Measurements from ENCODE around the gene IGFL3. TPM values are rescaled to one million over a fixed set of nuclear protein-coding genes. Genes with fewer than 3 reads are reported as not detected.

IGFL3 gene
- polyA plus RNA-seq, 1 donor (not counting 4 experiments of a cell fraction or from before 2014, with no cell fraction given): 344 TPM

DNA sequence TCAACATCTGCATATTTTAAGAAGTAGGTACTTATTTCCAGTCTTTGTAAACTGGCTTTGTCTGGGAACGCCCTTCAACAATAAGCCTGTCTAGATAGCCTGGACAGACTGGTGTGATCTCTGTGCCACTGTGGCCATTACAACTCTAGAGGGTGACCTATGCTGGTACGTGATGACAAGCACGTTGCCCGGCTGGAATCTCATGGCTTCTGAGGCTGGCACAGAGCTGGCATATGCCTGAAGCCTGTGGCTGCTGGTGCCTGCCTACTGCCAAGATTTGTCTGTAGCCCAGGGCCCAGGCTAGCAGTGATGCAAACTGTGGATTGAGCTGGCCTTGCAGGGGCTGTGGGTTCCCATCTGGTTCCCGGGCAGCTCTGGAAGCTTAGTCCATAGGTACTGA, 34.0 kb downstream of the IGFL3 start:
- Histone ChIP-seq H2AFZ (ENCODE audit: control insufficient read depth, low read length) (no peak overlapping the region), H3K9ac (ENCODE audit: control insufficient read depth, extremely low read depth, insufficient read depth, low read length) (no peak overlapping the region), H3K79me2 (ENCODE audit: control insufficient read depth, insufficient read depth, low read length) (no peaks in the 10 kb centered on the region), H3K27me3 (ENCODE audit: control insufficient read depth, extremely low read depth, insufficient read depth, low read length) (no peaks in the 10 kb centered on the region), H3K9me1 (ENCODE audit: control insufficient read depth, extremely low read depth, insufficient read depth, low read length) (no peaks in the 10 kb centered on the region), H3K4me2 (ENCODE audit: control insufficient read depth, extremely low read depth, insufficient read depth, low read depth, low read length) (no peak overlapping the region), H3K4me1 (ENCODE audit: control insufficient read depth, extremely low read depth, insufficient read depth, low read length) (no peaks in the 10 kb centered on the region), H3K9me3 (ENCODE audit: control insufficient read depth, low read depth, low read length) (no peaks in the 10 kb centered on the region), H3K36me3 (ENCODE audit: control insufficient read depth in 2 of 2, extremely low read depth in 1 of 2, insufficient read depth in 2 of 2, low read length in 2 of 2) (no peaks in the 10 kb centered on the region), H3K4me3 (ENCODE audit: control insufficient read depth in 2 of 3, extremely low read depth in 1 of 3, insufficient read depth in 2 of 3, low read depth in 1 of 3, low read length in 3 of 3) (no peak overlapping the region), H4K20me1 (ENCODE audit: control insufficient read depth, extremely low read depth, insufficient read depth, low read length) (no peaks in the 10 kb centered on the region), H3K27ac (ENCODE audit: control insufficient read depth, insufficient read depth, low read length) (no peak overlapping the region)
- TF ChIP-seq CTCF (optimal IDR thresholded peaks at IDR 0.05 in 1 of 3, IDR thresholded peaks at IDR 0.05 in 1 of 3, conservative IDR thresholded peaks at IDR 0.05 in 1 of 3; ENCODE audit: extremely low read depth in 1 of 3, insufficient read depth in 2 of 3, low read length in 3 of 3) (no peak), EZH2 (IDR thresholded peaks at IDR 0.05; ENCODE audit: low read length) (no peak)
- no peak for FAIRE-seq
- dilution Hi-C loops (cut with MboI; ENCODE audit: extremely low pct_ligation_motif_present, low sequenced_read_pairs): no loop called here
- no peak for DNase-seq (ENCODE audit: low read depth, low spot score)

DNA sequence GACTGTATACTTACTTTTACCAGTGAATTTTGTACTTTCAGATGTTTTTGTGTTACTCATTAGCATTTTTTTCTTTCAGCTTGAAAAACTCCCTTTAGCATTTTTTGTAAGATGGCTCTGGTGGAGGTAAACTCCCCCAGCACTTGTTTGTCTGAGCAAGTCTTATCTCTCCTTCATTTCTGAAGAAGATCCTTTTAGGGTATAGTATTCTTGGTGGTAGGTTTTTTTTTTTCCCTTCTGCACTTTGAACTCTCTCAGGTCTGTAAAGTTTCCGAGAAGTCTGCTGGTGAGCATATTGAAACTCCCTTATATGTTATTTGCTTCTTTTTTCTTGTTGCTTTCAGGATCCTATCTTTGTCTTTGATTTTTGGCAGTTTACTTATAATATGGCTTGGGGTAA, 35.1 kb downstream of the IGFL3 start:
- no peak for FAIRE-seq
- TF ChIP-seq EZH2 (IDR thresholded peaks at IDR 0.05; ENCODE audit: low read length) (no peak), CTCF (optimal IDR thresholded peaks at IDR 0.05 in 1 of 3, IDR thresholded peaks at IDR 0.05 in 1 of 3, conservative IDR thresholded peaks at IDR 0.05 in 1 of 3; ENCODE audit: extremely low read depth in 1 of 3, insufficient read depth in 2 of 3, low read length in 3 of 3) (no peak)
- H3K27ac ChIP-seq (ENCODE audit: control insufficient read depth, insufficient read depth, low read length): no peak overlapping the region

More for the DNA sequence above, 35.1 kb downstream of the IGFL3 start:
- no peak for DNase-seq (ENCODE audit: low read depth, low spot score)
- H3K4me3 ChIP-seq (ENCODE audit: control insufficient read depth in 2 of 3, extremely low read depth in 1 of 3, insufficient read depth in 2 of 3, low read depth in 1 of 3, low read length in 3 of 3): no peak overlapping the region
- no peak overlapping the region for H2AFZ ChIP-seq (ENCODE audit: control insufficient read depth, low read length)
- no peak overlapping the region for H3K4me2 ChIP-seq (ENCODE audit: control insufficient read depth, extremely low read depth, insufficient read depth, low read depth, low read length)
- H3K79me2 ChIP-seq (ENCODE audit: control insufficient read depth, insufficient read depth, low read length): no peaks in the 10 kb centered on the region
- H3K9ac ChIP-seq (ENCODE audit: control insufficient read depth, extremely low read depth, insufficient read depth, low read length): no peak overlapping the region
- no peaks in the 10 kb centered on the region for H3K4me1 ChIP-seq (ENCODE audit: control insufficient read depth, extremely low read depth, insufficient read depth, low read length)
- H3K9me1 ChIP-seq (ENCODE audit: control insufficient read depth, extremely low read depth, insufficient read depth, low read length): no peaks in the 10 kb centered on the region
- no peaks in the 10 kb centered on the region for H4K20me1 ChIP-seq (ENCODE audit: control insufficient read depth, extremely low read depth, insufficient read depth, low read length)
- dilution Hi-C loops (cut with MboI; ENCODE audit: extremely low pct_ligation_motif_present, low sequenced_read_pairs): no loop called here
- no peaks in the 10 kb centered on the region for H3K9me3 ChIP-seq (ENCODE audit: control insufficient read depth, low read depth, low read length)
- no peaks in the 10 kb centered on the region for H3K36me3 ChIP-seq (ENCODE audit: control insufficient read depth in 2 of 2, extremely low read depth in 1 of 2, insufficient read depth in 2 of 2, low read length in 2 of 2)
- H3K27me3 ChIP-seq (ENCODE audit: control insufficient read depth, extremely low read depth, insufficient read depth, low read length): no peaks in the 10 kb centered on the region

Data from keratinocyte (primary cell).